IMR-90 (cell line): ENCODE measurements around the gene EXOC6. TPM values are rescaled to one million over a fixed set of nuclear protein-coding genes. Genes with fewer than 3 reads are reported as not detected.

Source experiments
- ATAC-seq: fragments of 200-7000 bp; cut with Tn5 transposase; 2 replicates; pipeline ENCODE4 v1.9.1; 2020; ENCODE audit warnings: low read depth, mild to moderate bottlenecking, moderate library complexity
- BruUV-seq: library from RNA; stranded (reverse); fragments of 400-500 nt; replicated peaks from 2 replicates; lab custom pipeline; 2021; lab: Mats Ljungman, UMichigan
- CTCF ChIA-PET: fragments of 300-600 bp; formaldehyde crosslinking; extraction: SDS; loops from one replicate; lab custom pipeline; 2021; ENCODE audit warnings: antibody characterized with exemption; lab: Yijun Ruan, JAX
- POLR2A ChIA-PET: fragments of 300-600 bp; sonication (Branson Sonifier 250); formaldehyde crosslinking; loops from one replicate; lab custom pipeline; 2022; ENCODE audit warnings: antibody characterized with exemption; ENCODE audit not compliant: unreplicated experiment; lab: Charles Lee
- DNase-seq: peaks from one replicate; pipeline ENCODE4 v3.0.0; 2013
- H2AFZ ChIP-seq: replicated peaks from 2 replicates; pipeline ENCODE3; 2013; ENCODE audit warnings: low read length, mild to moderate bottlenecking; ENCODE audit not compliant: poor library complexity
- H2AK5ac ChIP-seq: 2 replicates; pipeline ENCODE4 v1.6.1; 2013; ENCODE audit warnings: low read depth, low read length, inconsistent platforms
- H2AK9ac ChIP-seq: replicated peaks from 2 replicates; pipeline ENCODE3; 2013; ENCODE audit warnings: mild to moderate bottlenecking, low read depth, low read length, moderate library complexity; ENCODE audit not compliant: poor library complexity
- H2BK120ac ChIP-seq: 2 replicates; pipeline ENCODE4 v1.6.1; 2013; ENCODE audit warnings: low read depth, low read length, inconsistent platforms
- H2BK15ac ChIP-seq: 3 replicates; pipeline ENCODE4 v1.6.1; 2013; ENCODE audit warnings: low read depth, low read length, inconsistent platforms
- H2BK20ac ChIP-seq: 2 replicates; pipeline ENCODE4 v1.6.1; 2013; ENCODE audit warnings: low read depth, mild to moderate bottlenecking, inconsistent platforms, low read length, moderate library complexity
- H2BK5ac ChIP-seq: 2 replicates; pipeline ENCODE4 v1.6.1; 2013; ENCODE audit warnings: mild to moderate bottlenecking, low read depth, low read length, inconsistent platforms; ENCODE audit not compliant: poor library complexity, severe bottlenecking
- H3K14ac ChIP-seq: replicated peaks from 2 replicates; pipeline ENCODE4 v1.6.1; 2013; ENCODE audit warnings: low read depth, low read length, inconsistent platforms
- H3K18ac ChIP-seq: 2 replicates; pipeline ENCODE4 v1.6.1; 2013; ENCODE audit warnings: low read depth, low read length, control low read depth
- H3K23ac ChIP-seq: 2 replicates; pipeline ENCODE4 v1.6.1; 2013; ENCODE audit warnings: low read depth, low read length, inconsistent platforms
- H3K27ac ChIP-seq: 2 replicates; pipeline ENCODE4 v1.5.1; 2013; ENCODE audit warnings: mild to moderate bottlenecking, control low read depth, low read length; ENCODE audit not compliant: insufficient read depth
- H3K27me3 ChIP-seq: 2 replicates; pipeline ENCODE4 v1.6.1; 2013; ENCODE audit warnings: low read length; ENCODE audit not compliant: control insufficient read depth, insufficient read depth
- H3K36me3 ChIP-seq: 2 replicates; pipeline ENCODE4 v1.6.1; 2013; ENCODE audit warnings: low read length, mixed read lengths; ENCODE audit not compliant: control insufficient read depth, insufficient read depth
- H3K4ac ChIP-seq: 2 replicates; pipeline ENCODE4 v1.6.1; 2013; ENCODE audit warnings: low read depth, low read length, inconsistent platforms
- H3K4me1 ChIP-seq: 2 replicates; pipeline ENCODE4 v1.6.1; 2013; ENCODE audit warnings: low read length, mixed read lengths; ENCODE audit not compliant: control insufficient read depth, insufficient read depth
- H3K4me2 ChIP-seq: 2 replicates; pipeline ENCODE4 v1.6.1; 2013; ENCODE audit warnings: low read depth, mild to moderate bottlenecking, control low read depth, low read length, moderate library complexity
- H3K4me3 ChIP-seq: 2 replicates; pipeline ENCODE4 v1.5.1; 2013; ENCODE audit warnings: low read depth, mild to moderate bottlenecking, control low read depth, low read length, moderate library complexity; ENCODE audit not compliant: insufficient read depth
- H3K56ac ChIP-seq: 2 replicates; pipeline ENCODE4 v1.6.1; 2013; ENCODE audit warnings: low read length, inconsistent platforms; ENCODE audit not compliant: insufficient read depth; ENCODE audit errors: extremely low read depth
- H3K79me1 ChIP-seq, 2 experiments: 2 replicates each; pipeline ENCODE4 v1.6.1; 2013; ENCODE audit warnings: low read length in 2 of 2, inconsistent platforms in 1 of 2, low read depth in 1 of 2
- H3K9ac ChIP-seq: 2 replicates; pipeline ENCODE4 v1.6.1; 2013; ENCODE audit warnings: low read depth, low read length, control low read depth
- H3K9me1 ChIP-seq: 2 replicates; pipeline ENCODE4 v1.6.1; 2013; ENCODE audit warnings: low read length, inconsistent platforms; ENCODE audit not compliant: insufficient read depth
- H3K9me3 ChIP-seq: 2 replicates; pipeline ENCODE4 v1.6.1; 2013; ENCODE audit warnings: low read length; ENCODE audit not compliant: control insufficient read depth, insufficient read depth
- H4K20me1 ChIP-seq: 2 replicates; pipeline ENCODE4 v1.6.1; 2013; ENCODE audit warnings: low read length, inconsistent platforms; ENCODE audit not compliant: insufficient read depth
- H4K5ac ChIP-seq: 2 replicates; pipeline ENCODE4 v1.6.1; 2013; ENCODE audit warnings: mild to moderate bottlenecking, low read depth, low read length, control low read depth
- H4K8ac ChIP-seq, 2 experiments: 2 replicates each; pipeline ENCODE4 v1.6.1; 2013; ENCODE audit warnings: low read depth in 2 of 2, low read length in 2 of 2, control low read depth in 1 of 2, inconsistent platforms in 1 of 2
- H4K91ac ChIP-seq: 2 replicates; pipeline ENCODE4 v1.6.1; 2013; ENCODE audit warnings: low read depth, low read length, inconsistent platforms; ENCODE audit not compliant: insufficient read depth
- BHLHE40 ChIP-seq: fragments of 150-350 bp; IDR thresholded peaks from 2 replicates; pipeline ENCODE4 v1.6.1; 2016; ENCODE audit warnings: mild to moderate bottlenecking, low read depth, low read length
- CHD1 ChIP-seq: IDR thresholded peaks from 2 replicates; pipeline ENCODE4 v1.6.1; 2012; ENCODE audit warnings: low read depth, low read length, improper control_type of control experiment
- MXI1 ChIP-seq: IDR thresholded peaks from 2 replicates; pipeline ENCODE4 v1.6.1; 2012; ENCODE audit warnings: low read depth, mild to moderate bottlenecking, low read length, moderate library complexity, borderline replicate concordance
- NFE2L2 ChIP-seq: fragments of 150-350 bp; IDR thresholded peaks from 2 replicates; pipeline ENCODE4 v1.6.1; 2016; ENCODE audit warnings: low read depth, mild to moderate bottlenecking, low read length
- POLR2A ChIP-seq: IDR thresholded peaks from 2 replicates; pipeline ENCODE4 v1.6.1; 2012; ENCODE audit warnings: mild to moderate bottlenecking, low read depth, low read length
- RAD21 ChIP-seq: IDR thresholded peaks from 2 replicates; pipeline ENCODE4 v1.6.1; 2012; ENCODE audit warnings: low read length, improper control_type of control experiment
- RFX5 ChIP-seq: IDR thresholded peaks from 2 replicates; pipeline ENCODE4 v1.8.0; 2012; ENCODE audit warnings: low read depth, mild to moderate bottlenecking, low read length, moderate library complexity
- SMC3 ChIP-seq: fragments of 150-350 bp; IDR thresholded peaks from 2 replicates; pipeline ENCODE4 v1.6.1; 2016; ENCODE audit warnings: low read depth, mild to moderate bottlenecking, antibody characterized with exemption, low read length, moderate library complexity
- WGBS, 2 experiments: methylation state at CpG; one replicate each; pipeline versions ENCODE4 v1.1.5 to v1.1.7; 2013; ENCODE audit warnings: missing lambda C conversion rate in 2 of 2; ENCODE audit not compliant: insufficient read length in 1 of 2; ENCODE audit errors: extremely low coverage in 2 of 2; 5-methylcytosine and 5-hydroxymethylcytosine counted together
- dilution Hi-C: fragments of 300-500 bp; cut with HindIII; formaldehyde crosslinking; loops from one replicate; pipeline ENCODE4 v1.14.3; 2018; ENCODE audit warnings: low sequenced_read_pairs; ENCODE audit not compliant: unreplicated experiment
- in situ Hi-C: fragments of 300-500 bp; cut with MboI; formaldehyde crosslinking; loops from 3 replicates; pipeline ENCODE4 v1.14.3; 2019; ENCODE audit warnings: low sequenced_read_pairs, inconsistent platforms, mixed read lengths
- intact Hi-C: fragments of 100-400 bp; cut with micrococcal nuclease; formaldehyde crosslinking; loops from 2 replicates; pipeline ENCODE4 v1.10.0; 2022
- polyA plus RNA-seq, 3 experiments: library from polyadenylated mRNA; depleted of rRNA; stranded (reverse); fragments of >200 nt; gene quantifications; 2 replicates each; pipeline ENCODE4 v1.2.3, GENCODE V29; 2012; ENCODE audit warnings: low replicate concordance in 1 of 3
- total RNA-seq: library from RNA; depleted of rRNA; stranded (reverse); fragments of >200 nt; gene quantifications from 2 replicates; pipeline ENCODE4 v1.2.3, GENCODE V29; 2012
- TF ChIP-seq, protein P1 (sequence below): conservative IDR thresholded peaks from 2 replicates; pipeline ENCODE4 v1.5.1; 2012; ENCODE audit warnings: mild to moderate bottlenecking, low read depth, low read length, improper control_type of control experiment

Gene EXOC6
- total and polyA plus RNA-seq, 2 of the 4 experiments (the other 2 are of a cell fraction), result 4.5 to 11.5 TPM

- H3K9me3 ChIP-seq, result no peaks in the 10 kb centered on the region
- no peak overlapping the region for H3K23ac ChIP-seq
- H3K27me3 ChIP-seq, result peaks cover 25% of the 10 kb centered on the region
- no peaks in the 10 kb centered on the region for H3K36me3 ChIP-seq
- H2BK15ac ChIP-seq, result no peak overlapping the region
- H3K79me1 ChIP-seq, result no peaks in the 10 kb centered on the region
- peak overlapping the region; percentile 81 for H3K4me2 ChIP-seq
- 0 out of 2 replicates have a peak, but pooled peaks cover 2% of the 10 kb centered on the region for H3K4me1 ChIP-seq
- H4K20me1 ChIP-seq, result no peaks in the 10 kb centered on the region
- H4K5ac ChIP-seq, result no peak overlapping the region
- no peak overlapping the region for H3K4ac ChIP-seq
- no peak overlapping the region for H4K91ac ChIP-seq
- peak overlapping the region; percentile 45; the same call in 1 of the 2 replicates for H2BK120ac ChIP-seq
- H3K27ac ChIP-seq, result no peak overlapping the region
- ATAC-seq (peak; percentile 92), DNase-seq (peak; percentile 37)
- peak overlapping the region; percentile 8 for H2AK9ac ChIP-seq
- in situ Hi-C loops, result loop anchor here (5.0 to 10.0 kb wide), 2 partner anchors 212 to 434 kb away; no protein-coding TSS in a partner anchor
- H3K4me3 ChIP-seq, result no peak overlapping the region
- ChIA-PET POLR2A (no interaction called here), CTCF (interaction anchor here (0.7 to 1.4 kb wide), 5 partner anchors 12 to 1833 kb away, joined by 3 to 5 read pairs (median 4); no protein-coding TSS in a partner anchor)
- H3K56ac ChIP-seq, result no peak overlapping the region
- H2BK5ac ChIP-seq, result no peak overlapping the region
- H2BK20ac ChIP-seq, result no peak overlapping the region
- peak overlapping the region; percentile 71 for H2AFZ ChIP-seq
- H3K14ac ChIP-seq, result 0 out of 2 replicates have a peak overlapping the region, but pooled peaks have one; percentile 18
- H3K9me1 ChIP-seq, result no peaks in the 10 kb centered on the region
- dilution Hi-C loops, result no loop called here
- no peak overlapping the region for H3K18ac ChIP-seq
- TF ChIP-seq SMC3 (peak; percentile 86), RFX5 (no peak), POLR2A (no peak), NFE2L2 (no peak), BHLHE40 (no peak), CHD1 (no peak), RAD21 (peak; percentile 83), MXI1 (no peak)
- TF ChIP-seq, protein P1, sequence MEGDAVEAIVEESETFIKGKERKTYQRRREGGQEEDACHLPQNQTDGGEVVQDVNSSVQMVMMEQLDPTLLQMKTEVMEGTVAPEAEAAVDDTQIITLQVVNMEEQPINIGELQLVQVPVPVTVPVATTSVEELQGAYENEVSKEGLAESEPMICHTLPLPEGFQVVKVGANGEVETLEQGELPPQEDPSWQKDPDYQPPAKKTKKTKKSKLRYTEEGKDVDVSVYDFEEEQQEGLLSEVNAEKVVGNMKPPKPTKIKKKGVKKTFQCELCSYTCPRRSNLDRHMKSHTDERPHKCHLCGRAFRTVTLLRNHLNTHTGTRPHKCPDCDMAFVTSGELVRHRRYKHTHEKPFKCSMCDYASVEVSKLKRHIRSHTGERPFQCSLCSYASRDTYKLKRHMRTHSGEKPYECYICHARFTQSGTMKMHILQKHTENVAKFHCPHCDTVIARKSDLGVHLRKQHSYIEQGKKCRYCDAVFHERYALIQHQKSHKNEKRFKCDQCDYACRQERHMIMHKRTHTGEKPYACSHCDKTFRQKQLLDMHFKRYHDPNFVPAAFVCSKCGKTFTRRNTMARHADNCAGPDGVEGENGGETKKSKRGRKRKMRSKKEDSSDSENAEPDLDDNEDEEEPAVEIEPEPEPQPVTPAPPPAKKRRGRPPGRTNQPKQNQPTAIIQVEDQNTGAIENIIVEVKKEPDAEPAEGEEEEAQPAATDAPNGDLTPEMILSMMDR, result peak; percentile 79
- H2AK5ac ChIP-seq, result no peak overlapping the region
- WGBS, 2 experiments, result 73% methylated on average over 12 of the region's 22 CpGs; no CpG with 5 or more reads in 1 of the 2 experiments
- intact Hi-C loops, result loop anchor here (1.0 to 2.0 kb wide), 3 partner anchors 209 to 430 kb away; no protein-coding TSS in a partner anchor
- peak overlapping the region in 1 of 2 experiments; percentile 41; a peak in 1 of 4 replicates for H4K8ac ChIP-seq
- H3K9ac ChIP-seq, result no peak overlapping the region
- BruUV-seq, result no TSS peak
Measured at GRCh38 chr10:93080350-93081046, 232.2 kb downstream of the EXOC6 start.
